AML-193 (cell line): Measurements from ENCODE around the gene CYB561.

ENCODE experiments used
- DNase-seq, 2 experiments: peaks; one replicate each; lab custom pipeline; 2025; lab: John Stamatoyannopoulos, UW

CYB561 gene

GRCh38 chr17:63448655-63449054 is 2.5 kb upstream of the CYB561 start:
- no peak for DNase-seq

- no peak for DNase-seq
Measured at GRCh38 chr17:63447471-63448009, 1.4 kb upstream of the CYB561 start.

DNA sequence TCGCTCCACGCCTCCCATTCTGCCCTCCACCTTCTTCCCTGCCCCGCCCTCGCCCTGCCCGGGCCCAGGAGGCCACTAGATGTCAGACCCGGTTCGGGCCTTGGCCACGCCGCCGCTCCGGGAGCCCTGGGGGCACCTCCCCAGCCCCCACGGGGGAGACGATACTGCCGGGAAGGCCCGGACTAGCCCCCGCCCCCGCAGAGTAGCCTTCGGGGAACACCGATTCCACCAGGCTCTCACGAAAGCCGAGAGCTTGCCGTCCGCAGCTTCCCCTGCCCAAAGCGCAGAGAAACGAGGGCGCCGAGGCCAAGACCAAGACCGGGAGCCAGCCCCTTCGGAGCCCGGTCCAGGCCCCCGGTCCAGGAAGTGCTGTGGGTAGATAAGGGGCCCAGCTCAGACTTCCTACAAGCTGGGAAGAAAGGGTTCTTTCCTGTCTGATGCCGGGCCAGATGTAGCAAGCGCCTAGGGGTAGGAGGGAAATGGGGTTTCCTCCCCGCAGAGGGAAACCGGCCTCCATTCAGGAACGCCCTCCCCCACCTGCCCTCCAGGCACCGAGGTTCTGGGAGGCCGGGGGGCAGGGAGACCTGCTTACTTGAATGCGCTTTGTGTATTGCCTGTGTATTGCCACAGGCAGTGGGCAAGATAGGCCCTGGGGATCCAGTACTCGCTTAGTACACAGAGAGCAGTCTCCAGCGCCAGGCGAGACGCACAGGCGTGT is 806 bp upstream of the CYB561 start:
- peak; percentile 78 for DNase-seq

DNA sequence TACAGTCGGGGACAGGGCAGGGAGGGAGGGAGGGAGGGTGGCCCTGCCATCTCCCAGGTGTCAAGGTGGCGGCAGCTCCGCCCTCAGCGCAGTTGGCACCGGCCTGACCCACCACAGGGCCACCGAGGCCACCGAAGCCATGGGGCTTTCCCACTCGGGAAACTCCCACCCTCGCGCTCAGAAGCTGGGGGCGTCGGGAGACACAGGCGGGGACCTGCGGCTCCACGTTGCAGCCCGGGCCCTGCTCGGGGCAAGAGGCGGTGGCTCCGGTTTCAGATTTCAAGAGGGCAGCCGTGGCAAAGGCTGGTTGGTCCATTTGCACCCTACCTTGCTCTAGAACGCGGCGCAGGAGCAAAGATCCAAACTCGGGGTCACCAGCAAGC is 544 bp downstream of the CYB561 start:
- DNase-seq = no peak

GRCh38 chr17:63445065-63445464 is 1.0 kb downstream of the CYB561 start:
- DNase-seq = no peak

DNA sequence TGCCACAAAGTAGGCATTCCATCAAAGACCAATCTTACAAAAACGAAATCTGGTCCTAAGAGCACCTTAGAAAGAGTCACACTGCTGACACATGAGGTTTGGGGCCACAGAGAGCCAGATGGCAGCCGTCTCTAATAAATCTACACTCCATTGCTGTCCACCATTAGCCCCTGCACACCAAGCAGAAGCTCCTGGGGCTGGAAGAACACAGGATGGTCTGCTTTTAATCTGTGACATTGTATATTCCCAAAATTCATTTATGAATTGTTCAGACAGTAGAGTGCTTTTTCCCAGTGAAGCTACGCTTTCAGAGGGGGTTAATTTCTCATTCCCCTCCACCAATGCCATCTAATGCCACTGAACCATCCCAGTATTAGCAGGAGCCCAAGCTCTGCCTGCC is 1.6 kb downstream of the CYB561 start:
- DNase-seq = no peak

DNA sequence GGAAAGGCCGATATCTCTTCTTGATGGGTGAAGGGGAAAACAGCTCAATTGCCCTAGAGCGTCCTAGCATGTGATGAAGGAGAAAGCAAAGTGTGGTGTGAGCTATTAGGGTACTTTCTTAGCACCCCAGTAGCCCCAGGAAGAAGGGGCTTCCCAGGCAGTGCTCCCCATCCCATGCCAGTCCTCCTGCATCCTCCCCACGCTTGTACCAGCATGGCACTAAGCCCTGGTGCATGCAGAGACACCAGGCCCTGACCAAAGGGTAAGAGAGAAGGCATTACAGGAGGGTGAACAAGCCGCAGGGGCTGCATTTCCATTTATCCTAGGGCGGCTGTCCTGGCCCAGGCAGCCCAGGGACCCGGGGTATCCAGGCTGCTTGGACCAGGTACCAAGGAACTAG is 3.1 kb downstream of the CYB561 start:
- DNase-seq = no peak

- DNase-seq = no peak
Measured at GRCh38 chr17:63442549-63443035, 3.5 kb downstream of the CYB561 start.

DNA sequence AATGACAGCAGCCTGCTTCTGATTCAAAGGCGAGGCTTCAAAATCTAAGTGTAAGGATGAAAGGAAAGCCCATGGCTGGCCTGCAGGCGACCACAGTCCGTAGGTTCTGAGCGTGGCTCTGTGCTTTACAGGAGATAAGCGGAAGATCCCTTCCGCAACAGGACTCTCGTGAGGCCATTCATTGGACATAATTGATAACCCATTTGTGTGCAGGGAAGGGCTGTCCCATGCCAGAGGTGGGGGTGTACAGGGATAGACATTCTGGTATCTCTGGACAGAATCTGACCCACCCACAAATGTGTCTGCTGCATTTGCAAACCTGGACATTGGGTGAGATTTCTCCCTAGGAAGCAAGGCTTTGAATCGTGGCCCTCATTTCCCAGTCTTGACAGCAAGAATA is 4.0 kb downstream of the CYB561 start:
- DNase-seq = no peak

DNA sequence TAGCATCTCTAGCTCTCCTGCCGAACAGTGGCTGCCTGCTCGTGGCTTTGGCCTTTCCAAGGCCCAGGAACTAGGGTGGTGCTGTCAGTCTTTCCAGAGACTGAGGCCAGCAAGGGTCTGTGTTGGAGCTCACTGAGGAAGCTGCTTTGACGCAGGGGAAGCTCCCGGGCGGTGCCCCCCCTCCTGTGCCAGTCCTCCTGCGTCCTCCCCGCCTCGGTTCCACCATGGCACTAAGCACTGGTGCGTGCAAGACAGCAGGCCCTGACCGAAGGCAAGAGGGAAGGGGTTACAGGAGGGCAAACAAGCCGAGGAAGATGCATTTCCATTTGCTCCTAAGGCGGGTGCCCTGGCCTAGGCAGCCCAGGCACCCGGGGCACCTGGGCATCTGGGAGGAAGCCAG is 4.5 kb downstream of the CYB561 start:
- DNase-seq = no peak

GRCh38 chr17:63440770-63441335 is 5.3 kb downstream of the CYB561 start:
- no peak for DNase-seq

- DNase-seq = no peak
Measured at GRCh38 chr17:63440127-63440769, 5.9 kb downstream of the CYB561 start.

- DNase-seq = peak; percentile 14 to 27
Measured at GRCh38 chr17:63439687-63440086, 6.4 kb downstream of the CYB561 start.

- no peak for DNase-seq
Measured at GRCh38 chr17:63438092-63439051, 7.7 kb downstream of the CYB561 start.

DNA sequence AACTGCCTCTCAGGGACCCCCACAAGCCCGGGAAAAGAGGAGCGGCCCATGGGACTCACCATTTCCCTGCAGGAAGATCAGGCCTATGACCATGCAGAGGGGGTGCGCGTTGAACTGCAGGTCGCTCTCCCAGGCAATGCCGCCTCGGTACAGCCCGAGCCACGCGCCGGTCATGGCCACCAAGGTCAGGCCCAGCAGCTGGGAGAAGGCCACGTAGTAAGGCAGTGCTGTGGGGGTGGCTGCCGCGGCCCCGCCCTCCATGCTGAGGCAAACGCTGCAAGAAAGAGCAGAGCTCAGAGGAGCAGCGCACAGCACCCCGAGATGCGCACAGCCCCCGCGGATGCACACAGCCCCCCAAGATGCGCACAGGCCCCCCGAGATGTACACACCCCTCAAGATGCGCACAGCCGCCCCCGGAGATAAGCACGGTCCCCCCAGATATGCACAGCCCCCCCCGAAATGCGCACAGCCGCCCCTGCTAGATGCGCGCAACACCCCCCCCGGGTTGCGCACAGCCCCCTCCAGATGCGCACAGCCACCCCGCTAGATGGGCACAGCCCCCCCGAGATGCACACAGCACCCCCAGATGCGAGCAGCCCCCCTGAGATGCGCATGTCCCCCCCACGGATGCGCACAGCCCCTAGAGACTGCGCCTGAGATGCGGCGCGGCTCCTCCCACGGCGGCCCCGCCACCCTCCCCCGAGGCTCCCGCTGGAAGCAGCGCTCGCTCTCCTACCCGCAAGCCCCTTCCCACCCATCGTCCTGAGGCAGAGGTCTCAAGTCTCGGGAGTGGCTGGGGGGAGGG is 8.6 kb downstream of the CYB561 start:
- DNase-seq = no peak

- no peak for DNase-seq
Measured at GRCh38 chr17:63436523-63437110, 9.5 kb downstream of the CYB561 start.

- DNase-seq = no peak
Measured at GRCh38 chr17:63435681-63436522, 10.2 kb downstream of the CYB561 start.

DNA sequence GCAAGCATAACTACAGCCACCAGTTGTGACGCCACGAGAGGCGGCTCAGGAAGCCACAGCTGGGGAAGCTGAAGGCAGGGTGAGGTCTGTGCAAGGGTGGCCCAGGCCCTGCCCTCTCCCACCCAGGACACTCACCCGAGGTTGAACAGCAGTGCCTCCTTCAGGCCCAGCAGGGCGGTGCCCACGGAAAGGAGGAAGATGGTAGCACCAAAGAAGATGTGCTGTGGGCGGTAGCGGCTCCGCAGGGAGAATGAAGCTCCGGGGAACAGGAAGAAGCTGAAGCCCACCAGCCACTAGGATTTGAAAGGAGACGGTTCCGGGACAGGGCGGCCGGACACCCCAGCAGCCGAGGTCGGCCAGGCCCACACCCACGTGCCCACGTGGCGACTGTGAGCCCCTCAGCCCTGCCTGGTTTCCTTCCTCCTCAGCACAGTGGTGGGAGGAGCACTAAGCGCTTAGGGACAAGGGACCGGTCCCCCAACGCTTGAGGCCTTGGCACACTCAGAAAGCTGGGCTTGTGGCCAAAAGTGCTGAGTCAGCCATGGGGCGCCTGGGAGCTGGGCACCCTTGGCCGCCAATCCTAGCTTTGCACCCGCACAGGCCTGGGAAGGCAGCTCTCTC is 11.0 kb downstream of the CYB561 start:
- DNase-seq = peak; percentile 62 to 72
